DMS53 treated with DMSO at 0.1 percent for 48 hours (cell line): Measurements from ENCODE around the gene PBX4.
A peak's percentile ranks its signal among the peaks of the same experiment; 100 is the strongest.

Experiments used
- DNase-seq: peaks from one replicate; lab custom pipeline; 2025; ENCODE audit not compliant: unreplicated experiment; lab: John Stamatoyannopoulos, UW

The PBX4 gene

DNA sequence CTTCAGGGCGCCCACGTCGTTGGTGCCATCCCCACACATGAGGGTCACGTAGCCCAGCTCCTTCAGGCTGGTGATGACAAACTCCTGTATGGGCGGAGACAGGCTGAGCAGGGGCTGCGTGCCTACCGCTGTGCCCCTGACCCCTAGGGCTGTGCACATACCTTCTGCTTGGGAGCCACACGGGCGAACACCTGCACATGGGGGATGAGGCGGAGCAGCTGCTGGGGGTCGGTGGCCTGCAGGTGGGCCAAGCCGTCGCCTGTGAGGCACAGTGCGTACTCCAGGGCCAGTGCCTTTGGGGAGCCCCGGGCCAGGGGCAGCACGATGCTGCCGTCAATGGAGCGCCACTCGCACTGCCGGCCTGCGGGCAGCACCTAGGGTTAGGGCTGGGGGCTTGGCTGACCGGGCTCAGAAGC is 31.1 kb upstream of the PBX4 start:
- DNase-seq, result no peak

DNA sequence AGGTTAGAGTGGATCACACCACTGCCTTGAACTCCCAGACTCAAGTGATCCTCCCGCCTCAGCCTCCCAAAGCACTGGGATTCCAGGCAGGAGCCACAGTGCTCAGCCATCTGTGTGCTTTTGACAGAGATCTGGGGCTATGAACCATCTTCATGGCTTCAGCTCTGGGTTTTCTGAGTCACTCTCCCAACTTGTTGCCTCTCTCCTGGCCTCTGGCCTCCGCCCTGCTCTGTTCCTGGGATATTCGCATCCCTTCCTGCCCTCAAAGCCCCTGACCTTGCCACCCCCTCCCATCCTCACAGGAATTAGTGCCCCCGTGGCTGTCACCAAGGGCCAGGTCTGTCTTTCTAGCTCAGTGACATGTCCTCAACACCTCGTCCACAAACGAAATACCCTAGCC is 30.7 kb upstream of the PBX4 start:
- no peak for DNase-seq

DNA sequence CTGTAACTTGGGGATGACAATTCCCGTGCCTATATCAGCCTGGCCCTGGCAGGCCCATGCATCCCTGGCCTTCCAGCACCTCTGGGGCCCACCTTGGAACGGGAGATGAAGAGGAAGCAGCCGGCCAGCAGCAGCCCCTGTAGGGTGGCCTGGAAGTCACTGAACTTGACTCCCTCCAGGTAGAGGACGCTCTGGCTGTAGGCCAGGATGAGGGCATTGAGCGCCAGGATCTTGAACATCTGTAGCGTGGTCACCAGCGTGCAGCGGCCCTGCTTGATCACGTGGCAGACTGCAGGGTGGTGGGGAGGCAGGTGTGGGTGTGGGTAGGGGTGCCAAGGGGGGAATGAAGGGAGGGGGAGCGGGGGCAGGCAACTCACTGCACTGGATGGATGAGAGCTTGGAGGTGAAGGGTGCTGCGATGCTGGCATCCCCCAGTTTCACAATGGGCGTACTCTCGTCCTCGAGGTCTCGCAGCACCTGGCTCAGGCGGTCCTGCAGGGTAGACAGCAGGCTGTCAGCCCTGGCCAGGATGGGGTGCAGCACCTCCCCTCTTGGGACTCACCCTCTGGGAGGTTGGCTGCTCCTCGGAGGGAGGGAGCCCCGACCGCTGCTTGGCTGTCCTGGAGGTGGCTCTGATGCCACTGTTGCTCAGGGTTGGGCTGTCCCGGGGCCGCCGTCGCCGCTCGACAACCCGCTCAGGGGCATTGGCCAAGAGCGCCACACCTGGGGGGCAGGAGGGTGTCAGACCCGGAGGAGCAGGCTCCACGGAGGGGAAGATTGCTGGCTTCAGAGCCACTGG is 28.7 kb upstream of the PBX4 start:
- DNase-seq, result no peak

DNA sequence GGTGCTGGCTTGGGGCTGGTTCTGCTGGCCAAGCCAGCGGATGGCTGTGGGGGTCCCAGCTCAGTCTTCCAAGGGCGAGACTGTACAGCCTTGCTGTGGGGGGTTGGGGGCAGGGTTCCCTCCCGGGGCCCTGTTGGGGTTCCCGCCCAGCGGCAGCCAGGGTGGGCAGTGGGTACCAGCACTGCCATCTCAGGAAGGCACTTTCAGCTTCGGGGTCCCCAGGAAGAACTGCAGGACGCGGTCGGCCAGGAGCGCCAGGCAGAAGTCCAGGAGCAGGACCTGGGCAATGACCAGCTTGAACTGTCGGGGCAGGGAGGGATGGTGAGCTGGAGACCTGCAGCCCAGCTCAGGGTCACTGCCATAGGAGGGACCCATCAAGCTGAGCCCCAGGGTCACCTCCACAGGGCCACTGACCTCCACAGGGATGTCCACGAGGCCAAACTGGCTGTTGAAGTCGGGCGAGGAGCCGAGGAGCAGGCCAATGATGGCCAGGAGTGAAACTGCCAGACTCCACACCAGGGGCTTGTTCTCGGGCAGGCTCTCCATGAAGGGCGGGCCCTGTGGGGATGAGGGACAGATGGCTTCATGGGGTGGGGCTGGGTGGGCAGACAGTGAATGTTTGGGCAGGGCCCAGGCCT is 26.9 kb upstream of the PBX4 start:
- no peak for DNase-seq

DNA sequence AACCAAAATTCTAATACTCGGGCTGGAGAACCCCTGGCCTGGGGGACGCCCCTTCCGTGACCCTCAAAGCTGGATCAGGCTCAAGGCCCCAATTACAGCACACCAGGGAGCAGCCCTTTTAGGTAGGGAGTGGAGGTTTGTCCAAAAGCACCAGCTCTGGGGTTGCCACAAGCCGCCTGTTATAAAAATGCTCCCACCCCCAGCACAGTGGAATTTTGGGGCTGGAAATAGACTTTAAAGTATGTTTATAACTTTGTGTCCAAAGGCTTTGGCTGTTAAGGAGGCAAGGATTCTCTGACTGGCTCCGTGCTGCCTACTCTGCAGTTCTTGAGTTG is 25.5 kb upstream of the PBX4 start:
- DNase-seq, result no peak

DNA sequence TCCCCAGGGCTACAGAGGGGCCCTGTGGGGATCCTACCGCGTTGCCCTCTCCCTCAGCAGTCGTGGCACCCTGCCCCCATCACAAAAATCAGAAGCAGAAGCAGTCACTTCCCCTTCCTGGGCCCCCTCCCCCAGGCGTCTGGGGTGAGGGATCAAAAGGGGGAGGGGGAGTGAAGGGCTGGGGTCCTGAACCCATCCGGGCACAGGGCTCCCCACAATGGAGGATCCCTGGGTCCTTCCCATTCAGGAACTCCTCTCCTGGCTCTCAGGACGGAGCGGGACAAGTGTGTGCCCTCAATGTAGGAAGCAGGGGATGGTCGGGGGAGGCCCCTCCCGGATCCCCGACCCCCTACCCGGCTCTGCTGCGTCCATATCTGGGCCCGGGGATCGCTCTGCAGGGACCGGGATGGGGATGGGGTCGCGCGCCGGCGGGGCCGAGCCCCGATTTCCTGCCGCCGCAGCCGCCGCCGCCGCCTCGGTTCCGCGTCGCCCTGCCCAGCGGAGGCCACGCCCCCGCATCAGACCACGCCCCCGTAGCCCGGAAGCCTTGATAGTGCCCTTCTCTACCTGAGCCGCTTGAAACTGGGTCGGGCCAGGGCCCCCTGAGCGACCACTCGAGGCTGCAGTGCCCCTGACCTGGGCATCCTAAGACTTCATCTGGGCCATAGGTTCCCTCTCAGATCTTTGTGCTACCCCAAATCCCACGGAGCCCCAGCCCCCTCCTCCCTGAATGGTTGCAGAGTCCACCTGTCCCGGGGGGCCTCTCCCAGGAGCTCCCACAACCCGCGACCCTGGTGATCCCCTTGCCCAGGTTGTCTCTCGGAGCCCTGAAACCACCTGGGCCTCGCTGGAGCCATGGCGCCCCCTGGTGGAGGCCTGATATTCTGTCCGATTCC is 24.9 kb upstream of the PBX4 start, which contains the start of gene GMIP:
GMIP (minus strand) TSS at position 500 of the 896 bp plus-strand sequence; CDS start at position 372, 128 bp downstream.
- peak; percentile 15 for DNase-seq

DNA sequence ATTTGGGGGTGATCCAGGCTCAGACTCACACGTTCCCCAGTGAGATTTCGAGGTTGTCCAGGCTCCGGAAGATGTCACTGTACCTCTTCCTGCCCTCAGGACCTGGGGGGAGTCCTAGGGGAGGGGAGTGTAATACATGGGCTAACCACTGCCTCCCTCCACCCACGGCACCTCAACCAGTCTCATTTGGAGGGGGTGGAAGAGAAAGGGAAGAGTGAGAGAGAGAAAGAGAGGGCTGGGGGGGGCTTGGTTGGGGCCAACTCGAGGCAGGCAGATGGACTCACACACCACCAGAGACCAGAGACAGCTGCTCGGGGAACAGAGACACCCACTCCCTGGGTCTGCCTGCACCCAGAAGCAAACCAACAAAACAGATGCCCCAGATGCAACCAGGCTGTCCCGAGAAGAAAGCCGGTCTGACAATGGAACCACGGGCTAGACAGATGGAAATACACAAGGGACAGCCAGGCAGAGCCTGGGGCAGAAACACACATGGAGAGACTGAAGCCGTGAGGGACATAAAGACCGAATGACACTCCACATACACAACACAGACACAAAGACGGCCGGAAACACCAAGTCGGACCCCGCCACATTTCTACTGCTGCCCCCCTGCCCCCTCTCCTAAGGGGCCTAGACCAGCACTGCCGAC is 24.1 kb upstream of the PBX4 start:
- no peak for DNase-seq

DNA sequence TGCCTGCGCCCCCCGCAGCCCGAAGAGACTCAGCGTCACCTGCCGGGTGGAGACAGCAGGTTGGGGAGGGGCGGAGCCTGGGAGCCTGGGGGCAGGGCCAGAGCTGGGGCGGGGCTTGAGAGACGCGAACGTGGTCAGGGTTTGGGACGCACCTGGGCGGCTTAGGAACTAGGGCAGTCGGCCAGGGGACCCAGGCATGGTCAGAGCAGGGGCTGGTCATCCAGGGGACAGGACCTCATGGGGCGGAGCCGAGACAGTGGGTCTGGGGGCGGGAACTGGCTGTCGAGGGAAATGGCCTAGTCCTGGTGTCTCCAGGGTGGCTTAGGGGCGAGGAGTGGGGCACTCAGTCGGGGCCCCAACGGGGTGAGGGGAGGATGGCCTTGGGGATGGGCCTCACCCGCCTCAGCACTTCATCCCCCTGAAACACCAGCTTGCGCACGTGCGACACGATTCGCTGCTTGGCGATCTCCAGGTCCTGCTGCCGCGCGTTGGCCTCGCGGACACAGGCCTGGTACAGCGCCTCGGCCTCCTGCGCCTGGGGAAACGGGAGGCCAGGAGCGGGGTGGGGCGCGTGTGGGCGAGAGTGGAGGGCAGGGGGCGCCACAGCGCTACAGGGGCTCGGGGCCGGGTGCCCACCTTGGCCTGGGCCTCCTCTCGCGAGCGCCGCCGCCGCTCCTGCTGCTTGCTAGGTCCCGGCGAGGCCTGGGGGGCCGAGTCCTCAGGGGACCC is 19.2 kb upstream of the PBX4 start:
- DNase-seq, result no peak

DNA sequence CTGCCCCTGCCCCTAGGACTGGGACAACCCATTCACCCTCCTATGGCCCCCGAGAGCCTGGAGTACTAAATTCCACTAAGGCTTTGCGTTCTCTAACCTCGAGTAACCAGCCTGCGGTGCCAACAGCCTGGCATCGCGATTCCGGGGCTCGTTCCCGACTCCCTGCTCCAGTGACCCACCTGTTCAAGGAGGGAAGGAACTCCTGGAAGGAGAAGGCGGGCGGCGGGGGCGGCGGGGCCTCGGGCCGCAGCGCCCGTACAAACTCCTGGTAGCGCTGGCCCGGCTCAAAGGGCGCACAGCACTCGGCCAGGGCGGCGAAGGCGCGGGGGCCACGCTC is 18.7 kb upstream of the PBX4 start:
- DNase-seq, result no peak

DNA sequence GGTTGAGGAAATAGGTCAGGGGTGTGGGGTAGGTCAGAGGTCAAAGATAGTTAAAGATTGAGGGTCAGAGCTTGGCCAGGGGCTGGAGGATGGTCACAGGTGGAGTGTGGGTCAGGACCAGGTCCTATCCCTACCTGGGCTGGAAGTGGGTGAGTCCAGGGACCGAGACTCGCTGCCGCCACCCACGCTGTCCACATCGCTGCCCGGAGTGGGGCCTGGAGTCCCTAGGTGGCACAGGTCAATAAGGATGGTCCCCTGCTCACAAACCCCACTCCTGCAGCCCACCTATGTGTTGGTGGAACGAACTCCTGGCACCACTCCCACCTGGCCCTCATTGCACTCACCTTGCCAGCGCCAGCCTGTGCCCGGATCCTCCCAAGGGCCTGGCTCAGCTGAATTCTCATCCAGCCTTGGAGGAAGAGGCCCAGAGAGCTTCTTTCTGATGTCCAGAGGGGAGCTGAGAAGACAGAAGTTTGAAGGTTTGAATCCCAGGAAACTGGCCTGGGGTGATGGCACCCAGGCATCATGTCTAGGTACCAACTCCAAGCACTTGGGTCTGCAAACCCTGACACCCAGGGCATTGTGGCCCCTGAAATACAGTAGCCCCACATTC is 18.2 kb upstream of the PBX4 start:
- no peak for DNase-seq

DNA sequence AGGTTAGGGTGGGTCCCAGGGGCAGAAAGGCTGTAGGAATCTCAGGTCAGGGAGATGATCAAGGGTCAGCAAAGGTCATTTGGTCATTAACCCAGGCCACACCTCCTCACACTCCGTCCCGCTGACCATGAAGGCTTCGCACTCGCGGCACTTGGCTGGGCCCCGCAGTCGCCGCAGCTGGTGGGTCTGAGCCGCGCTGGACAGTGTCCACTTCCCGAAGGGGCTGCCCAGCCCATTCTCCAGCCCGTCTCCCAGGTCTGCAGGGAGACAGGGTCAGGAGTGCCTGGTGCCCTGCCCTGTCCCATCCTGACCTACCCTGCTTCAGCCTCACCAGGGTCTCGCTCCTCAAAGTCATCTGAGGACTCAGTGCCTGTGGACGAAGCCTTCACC is 16.8 kb upstream of the PBX4 start:
- DNase-seq, result no peak

DNA sequence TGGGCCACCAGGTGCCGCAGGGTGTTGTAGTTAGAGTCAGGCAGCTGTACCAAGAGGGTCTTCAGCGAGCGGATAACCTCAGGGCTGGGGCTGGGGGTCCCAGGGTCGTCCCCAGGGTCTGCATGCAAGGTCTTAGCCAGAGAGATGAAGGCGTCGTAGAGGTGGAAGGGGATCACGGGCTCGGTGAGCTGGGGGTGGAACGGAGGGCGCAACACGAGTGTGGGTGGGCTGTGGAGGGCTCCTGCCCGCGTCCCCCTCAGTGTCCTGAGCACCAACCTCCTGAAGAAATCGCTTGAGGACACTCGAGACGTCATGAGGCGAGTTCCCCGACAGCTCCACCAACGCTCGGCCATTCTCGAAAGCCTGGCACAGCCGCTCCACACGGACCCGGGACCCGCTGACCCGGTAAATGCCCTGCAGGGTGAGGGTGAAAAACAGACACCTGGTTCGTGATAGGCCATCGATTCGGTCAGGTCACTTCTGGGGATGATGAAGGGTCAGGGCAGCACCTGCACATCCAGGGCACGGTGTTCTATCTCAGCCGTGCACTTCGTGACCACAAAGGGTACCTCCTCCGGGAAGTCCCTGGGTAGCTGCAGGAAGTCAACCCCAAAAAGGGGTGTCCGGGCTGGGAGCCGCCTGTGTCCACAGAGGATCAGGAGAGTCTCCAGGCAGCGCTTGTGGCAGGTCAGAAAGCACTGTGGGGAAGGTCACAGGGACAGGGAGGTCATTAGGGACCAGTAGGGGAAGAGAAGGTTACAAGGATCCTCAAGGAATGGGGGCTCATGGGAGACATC is 16.2 kb upstream of the PBX4 start:
- DNase-seq, result no peak

DNA sequence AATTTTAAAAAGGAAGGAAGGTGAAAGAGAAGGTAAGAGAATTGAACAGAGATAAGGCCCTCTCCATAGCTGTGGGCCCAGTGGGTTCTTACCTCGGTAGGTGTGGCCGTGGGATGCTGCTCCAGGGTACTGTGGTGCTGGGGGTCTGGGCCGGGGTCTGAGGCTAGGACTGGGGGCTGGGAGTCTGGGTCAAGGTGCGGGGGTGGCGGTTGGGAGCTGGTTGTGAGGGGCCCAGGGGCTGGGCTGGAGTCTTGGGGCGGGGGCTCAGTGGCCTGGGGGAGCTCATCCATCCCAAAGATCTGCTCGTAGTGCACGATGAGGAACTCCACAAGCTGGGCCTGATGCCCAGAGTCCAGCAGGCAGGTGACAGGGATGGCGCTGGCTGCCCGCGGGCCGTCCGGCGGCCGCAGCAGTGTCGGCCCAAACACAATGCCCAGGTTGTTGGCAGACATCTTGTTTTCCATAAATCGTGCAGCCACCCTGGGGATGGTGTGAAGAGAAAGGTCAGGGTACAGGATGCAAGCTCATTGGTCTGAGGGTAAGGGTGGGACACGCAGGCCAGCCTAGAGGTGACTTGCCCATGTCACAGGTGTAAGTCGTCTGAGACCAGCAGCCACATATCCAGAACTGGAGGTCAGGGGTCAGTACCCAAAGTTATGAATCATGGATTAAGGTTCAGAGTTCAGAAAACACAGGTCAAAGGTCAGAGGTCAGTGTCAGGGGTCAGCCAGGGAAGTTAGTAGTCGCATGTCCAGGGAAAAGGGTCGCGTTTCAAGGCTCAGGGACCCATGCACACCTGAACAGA is 15.4 kb upstream of the PBX4 start:
- no peak for DNase-seq

DNA sequence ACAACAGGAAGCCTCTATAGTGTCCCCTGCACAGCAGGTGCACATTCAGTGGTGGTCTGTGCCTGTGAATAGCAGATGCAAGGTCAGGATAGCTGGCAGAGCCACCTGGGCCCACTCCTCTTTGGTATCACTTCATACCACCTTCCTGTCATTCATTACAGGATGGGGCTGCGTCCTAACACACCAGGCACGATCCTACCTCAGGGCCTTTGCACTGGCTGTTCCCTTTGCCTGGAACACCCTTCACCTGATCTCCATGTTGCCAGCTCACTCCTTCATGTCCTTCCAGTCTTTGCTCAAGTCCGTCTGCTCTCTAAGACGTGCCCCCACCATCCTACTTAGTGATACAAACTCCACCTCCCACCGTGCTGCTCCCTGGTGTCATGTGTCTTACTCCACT is 14.2 kb upstream of the PBX4 start:
- DNase-seq, result no peak

DNA sequence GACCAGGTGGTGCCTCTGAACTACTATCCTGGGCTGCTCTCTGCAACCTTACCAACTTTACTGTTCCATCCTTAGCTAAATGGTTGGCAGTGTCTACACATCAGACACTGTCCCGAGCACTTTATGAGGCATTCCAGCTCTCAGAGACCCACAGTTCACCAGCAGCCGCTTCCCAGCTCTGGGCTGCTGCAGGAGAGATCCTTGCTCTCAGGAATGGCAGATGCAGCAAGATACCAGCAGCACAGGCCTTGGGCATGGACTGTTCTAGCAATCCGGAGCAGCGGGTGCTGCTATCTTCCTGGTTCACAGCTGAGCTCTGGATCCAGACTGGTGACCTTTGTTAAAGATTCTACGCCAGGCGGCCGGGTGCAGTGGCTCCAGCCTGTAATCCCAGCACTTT is 12.9 kb upstream of the PBX4 start:
- DNase-seq, result no peak

DNA sequence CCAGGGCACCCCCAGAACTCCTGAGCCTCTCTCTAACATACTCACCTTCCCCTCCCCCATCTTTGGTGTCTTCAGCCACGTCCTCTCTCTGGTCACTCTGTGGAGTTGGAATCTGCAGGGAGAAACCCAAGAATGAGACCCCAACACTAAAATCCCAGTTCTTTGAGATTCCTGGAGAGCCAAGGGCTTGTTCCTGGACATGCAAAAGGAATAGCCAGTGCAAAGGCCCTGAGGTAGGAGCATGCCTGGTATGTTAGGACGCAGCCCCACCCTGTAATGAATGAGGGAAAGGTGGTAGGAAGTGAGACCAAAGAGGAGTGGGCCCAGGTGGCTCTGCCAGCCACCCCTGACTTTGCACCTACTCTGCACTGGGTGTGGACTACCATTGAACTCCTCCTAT is 11.9 kb upstream of the PBX4 start:
- no peak for DNase-seq

DNA sequence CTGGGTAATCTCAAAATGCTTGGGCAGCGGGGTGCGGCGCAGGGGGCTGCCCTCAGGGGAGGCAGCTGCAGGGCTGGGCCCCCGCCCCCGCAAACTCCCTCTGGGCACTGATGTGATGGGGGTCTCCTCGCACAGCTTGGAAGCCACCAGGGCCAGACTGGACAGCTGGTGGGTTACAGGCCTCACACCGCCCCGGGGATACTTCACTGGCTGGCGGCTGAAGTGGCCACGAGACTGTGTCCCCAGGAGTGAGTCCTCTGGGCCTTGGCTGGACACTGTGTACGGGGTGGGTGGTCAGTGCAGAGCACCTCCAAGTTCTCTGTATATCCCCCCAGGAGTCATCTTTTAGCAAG is 11.6 kb upstream of the PBX4 start:
- no peak for DNase-seq

DNA sequence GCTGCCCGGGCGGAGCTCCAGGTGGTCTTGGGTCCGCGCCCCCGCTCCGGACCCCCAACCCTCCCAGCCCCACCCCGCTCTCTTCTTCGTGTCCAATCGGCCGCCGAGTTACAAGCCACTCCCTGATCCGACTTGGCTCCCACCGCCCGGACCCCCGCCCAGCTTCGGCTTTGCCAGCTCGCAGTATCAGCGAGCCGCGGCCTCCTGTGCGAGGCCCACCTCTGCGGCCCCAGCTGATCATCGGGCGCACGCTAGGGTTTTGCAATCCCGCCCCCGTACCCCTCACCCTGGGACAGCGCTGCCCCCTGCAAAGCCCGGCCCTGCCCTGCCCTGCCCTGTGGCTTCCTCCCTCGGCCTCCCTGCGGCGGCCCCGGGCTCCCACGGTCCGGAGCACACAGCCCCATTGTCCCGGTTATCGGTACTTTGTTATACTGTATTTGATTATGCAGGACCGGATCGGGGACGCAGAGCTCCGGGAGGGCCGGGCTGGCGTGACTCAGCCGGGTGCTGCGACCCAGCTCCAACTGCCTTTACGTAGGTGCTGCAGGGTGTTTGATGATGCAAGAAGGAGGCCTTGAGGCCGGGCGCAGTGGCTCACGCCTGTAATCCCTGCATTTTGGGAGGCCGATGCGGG is 10.1 kb upstream of the PBX4 start:
- DNase-seq, result peak; percentile 28
